VCaP (cell line): Measurements from ENCODE around the gene PRIMA1.

Experiments
- H3K27ac ChIP-seq: fragments of 450-650 bp; 2 replicates; pipeline ENCODE4 v1.5.1; 2017
- TF ChIP-seq, protein P1 (sequence below): fragments of 450-650 bp; conservative IDR thresholded peaks from 2 replicates; pipeline ENCODE4 v1.5.1; 2017; ENCODE audit warnings: mild to moderate bottlenecking, moderate library complexity

Gene PRIMA1

DNA sequence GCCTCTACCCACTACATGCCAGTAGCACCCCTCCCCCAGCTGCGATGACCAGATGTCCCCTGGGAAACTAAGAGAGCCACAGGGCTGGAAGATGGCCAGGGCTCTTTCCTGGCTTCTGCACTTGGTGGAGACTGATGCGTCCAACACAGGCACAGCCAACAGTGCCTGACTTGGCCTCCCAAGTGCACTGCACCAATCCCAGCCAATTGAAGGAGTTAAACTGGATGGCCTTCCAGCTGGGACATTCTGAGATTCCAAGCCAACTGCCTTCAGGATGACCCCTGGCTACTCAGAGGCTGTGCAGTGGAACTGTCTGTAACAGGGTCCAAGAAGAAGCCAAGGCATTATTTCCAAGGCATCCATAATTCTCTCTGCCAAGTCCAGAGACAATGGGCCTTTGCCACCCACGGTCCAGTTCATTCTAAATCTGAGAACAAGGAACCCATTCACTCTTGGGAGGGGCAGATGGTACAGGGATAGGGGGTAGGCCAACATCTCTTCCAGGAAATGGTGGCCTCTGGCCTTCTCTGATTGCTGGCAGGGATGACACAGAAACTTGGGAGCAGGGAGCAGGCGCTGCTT, 35.2 kb downstream of the PRIMA1 start:
- TF ChIP-seq, protein P1, sequence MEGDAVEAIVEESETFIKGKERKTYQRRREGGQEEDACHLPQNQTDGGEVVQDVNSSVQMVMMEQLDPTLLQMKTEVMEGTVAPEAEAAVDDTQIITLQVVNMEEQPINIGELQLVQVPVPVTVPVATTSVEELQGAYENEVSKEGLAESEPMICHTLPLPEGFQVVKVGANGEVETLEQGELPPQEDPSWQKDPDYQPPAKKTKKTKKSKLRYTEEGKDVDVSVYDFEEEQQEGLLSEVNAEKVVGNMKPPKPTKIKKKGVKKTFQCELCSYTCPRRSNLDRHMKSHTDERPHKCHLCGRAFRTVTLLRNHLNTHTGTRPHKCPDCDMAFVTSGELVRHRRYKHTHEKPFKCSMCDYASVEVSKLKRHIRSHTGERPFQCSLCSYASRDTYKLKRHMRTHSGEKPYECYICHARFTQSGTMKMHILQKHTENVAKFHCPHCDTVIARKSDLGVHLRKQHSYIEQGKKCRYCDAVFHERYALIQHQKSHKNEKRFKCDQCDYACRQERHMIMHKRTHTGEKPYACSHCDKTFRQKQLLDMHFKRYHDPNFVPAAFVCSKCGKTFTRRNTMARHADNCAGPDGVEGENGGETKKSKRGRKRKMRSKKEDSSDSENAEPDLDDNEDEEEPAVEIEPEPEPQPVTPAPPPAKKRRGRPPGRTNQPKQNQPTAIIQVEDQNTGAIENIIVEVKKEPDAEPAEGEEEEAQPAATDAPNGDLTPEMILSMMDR = no peak
- H3K27ac ChIP-seq = no peak overlapping the region

DNA sequence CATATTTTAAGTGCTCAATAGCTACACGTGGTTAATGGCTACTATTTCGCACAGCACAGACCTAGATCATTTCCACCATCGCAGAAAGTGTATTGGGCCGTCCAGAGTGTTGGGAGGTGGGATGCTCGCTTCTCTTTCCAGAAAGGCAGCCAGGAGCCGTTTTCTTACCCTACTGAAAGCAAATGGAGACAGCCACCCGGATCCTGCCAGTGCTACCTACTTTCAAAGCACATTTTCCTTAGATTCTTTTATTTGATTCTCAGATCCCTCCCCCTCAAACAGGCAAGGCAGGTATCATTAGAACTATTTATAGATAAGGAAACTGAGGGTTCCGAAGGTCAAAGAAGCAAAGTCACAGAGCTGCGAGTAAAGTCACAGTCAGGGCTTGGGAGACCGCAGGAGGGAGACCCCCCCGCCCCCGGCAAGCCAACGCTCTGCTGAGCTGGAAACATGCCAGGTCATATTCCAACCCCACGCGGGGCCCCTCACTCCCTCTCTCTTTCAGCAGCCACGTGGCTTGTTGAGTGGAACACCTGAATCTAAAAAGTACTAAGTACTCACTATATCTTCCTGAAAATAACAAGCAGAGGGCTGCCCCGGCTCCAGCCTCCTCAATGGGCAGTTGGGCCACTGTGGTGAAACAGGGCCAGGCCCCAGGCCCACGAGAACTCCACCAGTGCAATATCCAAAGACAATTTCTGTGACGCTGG, 36.2 kb downstream of the PRIMA1 start:
- TF ChIP-seq, protein P1 = no peak
- H3K27ac ChIP-seq = no peak overlapping the region

DNA sequence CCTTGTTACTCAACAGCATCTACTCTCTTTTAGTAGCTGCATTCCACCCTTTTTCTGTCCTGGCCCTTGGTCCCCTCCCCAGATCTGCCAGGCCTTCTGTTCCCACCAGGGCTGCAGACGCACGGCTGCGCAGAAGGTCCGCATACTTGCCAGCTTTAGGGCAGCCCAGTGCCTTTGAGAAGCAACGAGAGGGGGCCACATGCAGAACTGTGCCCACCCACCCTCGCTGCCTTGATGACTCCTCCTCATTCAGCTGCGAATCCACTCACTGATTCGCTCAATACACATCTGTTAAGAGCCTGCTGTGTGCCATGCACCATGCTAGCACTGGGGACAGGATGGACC, 39.2 kb downstream of the PRIMA1 start:
- no peak overlapping the region for H3K27ac ChIP-seq
- TF ChIP-seq, protein P1 = no peak

DNA sequence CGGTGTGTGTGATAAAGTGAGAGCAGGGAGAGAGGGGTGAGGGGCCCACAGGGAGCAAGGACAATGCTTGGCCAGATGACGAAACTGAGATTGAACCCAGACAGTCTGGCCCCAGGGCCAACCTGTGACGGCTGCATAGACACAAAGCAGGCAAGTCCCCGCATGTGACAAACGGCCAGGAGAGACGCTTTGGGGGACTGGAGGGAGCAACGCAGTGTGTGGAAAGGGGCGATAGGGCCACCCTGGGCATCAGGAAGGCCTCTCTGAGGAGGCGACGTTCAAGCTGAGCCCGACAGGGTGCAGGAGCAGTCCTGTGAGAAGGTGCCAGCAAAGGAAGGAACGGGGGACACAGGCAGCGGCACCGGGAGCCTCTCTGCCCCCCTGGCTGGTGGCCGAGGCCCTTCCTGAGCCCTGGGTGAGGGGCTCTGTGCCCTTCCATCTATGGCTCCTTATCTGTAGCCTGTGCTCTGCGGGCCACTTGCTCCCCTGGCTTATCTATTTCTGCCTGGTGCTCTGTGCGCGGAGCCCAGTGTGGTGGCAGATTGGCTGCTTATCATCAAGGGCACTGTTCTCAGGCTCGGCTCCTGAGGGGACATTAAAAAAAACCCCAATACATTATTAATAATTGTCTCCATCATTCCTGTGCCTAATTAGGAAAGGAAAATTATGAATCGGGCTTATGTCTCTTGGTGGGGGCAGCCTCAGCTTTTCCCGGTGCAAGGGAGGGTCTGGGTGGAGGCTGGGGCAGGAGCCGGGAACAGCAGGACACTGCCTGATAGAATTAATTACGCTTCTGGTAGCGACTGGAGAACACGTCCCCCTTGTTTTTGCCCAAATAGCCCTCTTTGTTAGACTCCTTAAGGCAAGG, 39.8 kb downstream of the PRIMA1 start:
- H3K27ac ChIP-seq = no peak overlapping the region
- TF ChIP-seq, protein P1 = no peak

DNA sequence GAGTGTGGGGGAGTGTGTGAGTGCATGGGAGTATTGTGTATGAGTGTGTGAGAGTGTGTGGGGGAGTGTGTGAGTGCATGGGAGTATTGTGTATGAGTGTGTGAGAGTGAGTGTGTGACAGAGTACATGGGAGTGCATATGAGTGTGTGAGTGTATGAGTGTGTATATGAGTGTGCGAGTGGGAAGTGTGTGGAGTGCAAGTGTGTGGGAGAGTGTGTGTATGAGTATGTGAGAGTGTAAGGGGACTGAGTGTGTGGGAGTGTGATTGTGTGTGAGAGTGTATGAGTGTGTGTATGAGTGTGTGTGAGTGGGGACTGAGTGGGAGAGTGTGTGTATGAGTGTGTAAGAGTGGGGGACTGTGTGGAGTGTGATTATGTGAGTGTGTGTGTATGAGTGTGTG, 40.7 kb downstream of the PRIMA1 start:
- TF ChIP-seq, protein P1 = no peak
- no peak overlapping the region for H3K27ac ChIP-seq

DNA sequence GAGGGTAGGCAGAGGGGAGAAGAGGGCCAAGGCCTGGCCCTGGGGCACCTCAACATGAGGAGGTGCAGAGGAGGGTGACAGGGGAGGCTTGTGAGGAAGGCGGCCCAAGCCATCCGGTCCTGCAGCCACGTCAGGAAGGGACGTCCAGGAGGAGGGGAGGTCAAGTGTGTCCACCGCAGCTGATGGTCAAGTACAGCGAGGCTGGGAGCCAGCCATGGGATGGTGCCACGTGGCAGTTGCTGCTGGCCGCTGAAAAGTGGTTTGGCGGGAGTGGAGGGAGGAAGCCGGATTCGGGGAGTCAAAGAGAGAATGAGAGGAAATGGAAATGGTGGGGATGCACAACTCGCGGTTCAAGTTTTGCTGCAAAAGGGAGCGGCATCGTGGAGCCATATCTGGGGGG, 41.2 kb downstream of the PRIMA1 start:
- TF ChIP-seq, protein P1 = no peak
- H3K27ac ChIP-seq = no peak overlapping the region

DNA sequence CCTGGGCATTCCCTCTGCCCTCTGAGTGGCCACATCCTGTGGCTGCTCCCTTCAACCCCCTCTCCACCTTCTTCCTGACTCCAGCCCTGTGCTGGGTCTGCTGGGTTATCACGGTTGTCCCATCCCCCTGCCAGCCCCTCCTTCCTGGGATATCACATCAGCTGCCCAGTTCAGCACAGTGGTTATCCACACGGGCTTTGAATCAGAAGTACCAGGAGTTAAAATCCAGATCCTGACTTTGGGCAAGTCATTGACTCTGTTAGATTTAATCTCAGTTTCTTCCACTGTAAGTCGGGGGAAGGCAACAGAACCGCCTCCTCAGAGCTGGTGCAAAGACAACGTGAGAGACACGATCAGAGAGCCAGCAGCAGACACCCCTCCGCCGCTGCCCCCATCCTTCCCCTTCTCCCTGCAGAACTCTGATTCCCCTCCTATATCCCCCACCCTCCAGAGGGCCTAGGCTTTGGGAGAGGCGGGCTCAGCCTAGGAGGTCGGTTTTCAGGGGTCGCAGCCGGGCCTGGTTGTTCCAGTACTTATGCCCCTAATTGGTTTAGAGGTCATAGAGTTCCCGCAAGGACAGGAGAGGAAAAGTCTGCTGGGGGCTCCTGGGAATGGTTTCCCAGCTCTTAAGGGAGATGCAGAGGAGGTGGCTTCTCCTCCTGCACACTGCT, 42.5 kb downstream of the PRIMA1 start:
- H3K27ac ChIP-seq = no peak overlapping the region
- TF ChIP-seq, protein P1 = no peak
